ENCODE results near the gene GHRL. TPM values are rescaled to one million over a fixed set of nuclear protein-coding genes. Genes with fewer than 3 reads are reported as not detected.

The GHRL gene
- total RNA-seq, 3 donors from 2014 or later, result 0.51 to 0.63 (median 0.55) TPM

DNA sequence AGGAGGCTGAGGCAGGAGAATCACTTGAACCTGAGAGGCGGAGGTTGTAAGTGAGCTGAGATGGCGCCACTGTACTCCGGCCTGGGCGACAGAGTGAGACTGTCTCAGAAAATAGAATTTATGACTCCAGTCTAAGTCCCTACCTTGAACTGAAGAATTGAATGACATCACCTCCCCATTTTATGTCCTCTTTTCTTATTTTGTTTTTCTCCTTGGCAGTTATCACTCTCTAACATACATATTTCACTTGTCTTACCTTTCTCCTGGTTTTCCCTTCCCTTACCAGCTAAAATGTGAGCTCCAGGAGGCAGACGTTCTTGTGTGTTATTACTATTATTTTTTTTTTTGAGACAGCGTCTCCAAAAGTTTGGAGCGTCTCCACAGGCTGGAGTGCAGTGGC lies 36.9 kb downstream of the GHRL start:
- ATAC-seq (no peak), DNase-seq (no peak)
- Histone ChIP-seq H3K36me3 (ENCODE audit: low read depth) (no peaks in the 10 kb centered on the region), H3K9me3 (no peaks in the 10 kb centered on the region), H3K4me1 (ENCODE audit: low read depth) (peaks cover 8% of the 10 kb centered on the region), H3K4me3 (no peak overlapping the region)
- TF ChIP-seq, protein P1, sequence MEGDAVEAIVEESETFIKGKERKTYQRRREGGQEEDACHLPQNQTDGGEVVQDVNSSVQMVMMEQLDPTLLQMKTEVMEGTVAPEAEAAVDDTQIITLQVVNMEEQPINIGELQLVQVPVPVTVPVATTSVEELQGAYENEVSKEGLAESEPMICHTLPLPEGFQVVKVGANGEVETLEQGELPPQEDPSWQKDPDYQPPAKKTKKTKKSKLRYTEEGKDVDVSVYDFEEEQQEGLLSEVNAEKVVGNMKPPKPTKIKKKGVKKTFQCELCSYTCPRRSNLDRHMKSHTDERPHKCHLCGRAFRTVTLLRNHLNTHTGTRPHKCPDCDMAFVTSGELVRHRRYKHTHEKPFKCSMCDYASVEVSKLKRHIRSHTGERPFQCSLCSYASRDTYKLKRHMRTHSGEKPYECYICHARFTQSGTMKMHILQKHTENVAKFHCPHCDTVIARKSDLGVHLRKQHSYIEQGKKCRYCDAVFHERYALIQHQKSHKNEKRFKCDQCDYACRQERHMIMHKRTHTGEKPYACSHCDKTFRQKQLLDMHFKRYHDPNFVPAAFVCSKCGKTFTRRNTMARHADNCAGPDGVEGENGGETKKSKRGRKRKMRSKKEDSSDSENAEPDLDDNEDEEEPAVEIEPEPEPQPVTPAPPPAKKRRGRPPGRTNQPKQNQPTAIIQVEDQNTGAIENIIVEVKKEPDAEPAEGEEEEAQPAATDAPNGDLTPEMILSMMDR (IDR thresholded peaks at IDR 0.05), result no peak
- intact Hi-C loops (cut with DNase I, micrococcal nuclease), result no loop called here

DNA sequence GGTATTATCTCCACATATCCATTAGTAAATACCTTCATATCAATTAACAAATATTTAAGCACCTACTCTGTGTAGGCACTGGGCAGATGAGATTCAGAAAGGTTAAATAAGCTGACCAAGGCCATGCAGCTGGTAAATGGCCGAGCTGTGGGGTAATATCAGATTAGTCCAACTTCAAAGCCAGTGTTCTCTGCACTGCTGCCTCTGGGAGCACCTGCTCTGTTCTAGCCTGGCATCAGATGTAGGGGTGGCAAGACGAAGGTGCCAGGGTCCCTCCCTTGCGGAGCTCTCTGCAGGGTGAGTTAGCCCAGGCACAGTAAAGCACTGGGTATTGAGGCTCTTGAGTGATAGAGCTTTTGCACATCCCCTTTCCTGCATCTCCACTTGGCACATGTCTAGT lies 39.0 kb downstream of the GHRL start:
- DNase-seq (no peak), ATAC-seq (no peak)
- intact Hi-C loops (cut with DNase I, micrococcal nuclease), result no loop called here
- no peak overlapping the region for H3K4me3 ChIP-seq
- H3K36me3 ChIP-seq (ENCODE audit: low read depth), result no peaks in the 10 kb centered on the region
- TF ChIP-seq, protein P1 (IDR thresholded peaks at IDR 0.05), result no peak
- peaks cover 25% of the 10 kb centered on the region for H3K4me1 ChIP-seq (ENCODE audit: low read depth)
- no peaks in the 10 kb centered on the region for H3K9me3 ChIP-seq

DNA sequence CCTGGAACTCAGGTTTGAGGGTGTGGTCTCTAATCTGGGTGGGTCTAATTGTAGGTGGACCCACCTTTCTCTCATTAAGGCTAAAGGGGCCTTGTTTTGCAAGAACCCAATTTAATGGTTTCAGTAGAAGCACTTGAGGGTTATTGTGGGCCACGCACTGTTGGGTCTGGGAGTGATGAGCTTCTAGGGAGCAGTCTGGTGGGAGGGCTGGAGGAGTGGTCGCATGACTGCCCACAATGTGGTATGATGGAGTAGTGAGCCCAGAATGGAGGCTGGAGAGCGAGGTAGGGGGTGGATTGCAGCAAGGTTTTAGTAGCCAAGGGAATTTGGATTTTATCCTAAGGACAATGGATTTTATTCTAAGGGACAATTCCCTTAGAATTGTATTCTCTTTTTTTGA lies 41.7 kb downstream of the GHRL start:
- intact Hi-C loops (cut with DNase I, micrococcal nuclease), result no loop called here
- ATAC-seq, result no peak

DNA sequence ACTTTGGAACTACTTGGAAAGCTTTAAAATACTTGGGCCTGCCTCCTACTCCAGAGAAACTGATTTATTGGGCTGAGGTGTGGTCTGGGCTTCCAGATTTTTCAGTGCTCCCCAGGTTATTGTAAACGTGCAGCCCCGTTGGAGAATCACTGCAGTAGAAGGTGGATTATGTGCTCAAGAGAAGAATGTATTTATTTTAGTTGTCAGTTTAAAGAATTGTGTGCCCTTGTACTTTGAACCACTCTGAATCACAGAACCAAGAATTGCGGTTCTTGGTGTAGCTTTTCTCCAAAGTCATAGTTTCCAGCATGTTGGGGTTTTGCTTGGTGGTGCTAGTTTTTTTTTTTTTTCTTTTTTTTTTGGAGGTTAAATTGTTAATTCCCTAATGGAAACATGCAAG lies 42.9 kb downstream of the GHRL start:
- peaks cover 13% of the 10 kb centered on the region for H3K9me3 ChIP-seq
- DNase-seq (no peak), ATAC-seq (no peak)
- H3K4me1 ChIP-seq (ENCODE audit: low read depth), result peaks cover 25% of the 10 kb centered on the region
- intact Hi-C loops (cut with DNase I, micrococcal nuclease), result no loop called here
- TF ChIP-seq, protein P1 (IDR thresholded peaks at IDR 0.05), result no peak
- no peak overlapping the region for H3K4me3 ChIP-seq
- no peaks in the 10 kb centered on the region for H3K36me3 ChIP-seq (ENCODE audit: low read depth)

More for the DNA sequence above, 41.7 kb downstream of the GHRL start:
- Histone ChIP-seq H3K36me3 (ENCODE audit: low read depth) (no peaks in the 10 kb centered on the region), H3K9me3 (peaks cover 1% of the 10 kb centered on the region), H3K4me1 (ENCODE audit: low read depth) (peaks cover 31% of the 10 kb centered on the region), H3K4me3 (no peak overlapping the region)
- TF ChIP-seq, protein P1 (IDR thresholded peaks at IDR 0.05), result no peak
- no peak for DNase-seq

DNA sequence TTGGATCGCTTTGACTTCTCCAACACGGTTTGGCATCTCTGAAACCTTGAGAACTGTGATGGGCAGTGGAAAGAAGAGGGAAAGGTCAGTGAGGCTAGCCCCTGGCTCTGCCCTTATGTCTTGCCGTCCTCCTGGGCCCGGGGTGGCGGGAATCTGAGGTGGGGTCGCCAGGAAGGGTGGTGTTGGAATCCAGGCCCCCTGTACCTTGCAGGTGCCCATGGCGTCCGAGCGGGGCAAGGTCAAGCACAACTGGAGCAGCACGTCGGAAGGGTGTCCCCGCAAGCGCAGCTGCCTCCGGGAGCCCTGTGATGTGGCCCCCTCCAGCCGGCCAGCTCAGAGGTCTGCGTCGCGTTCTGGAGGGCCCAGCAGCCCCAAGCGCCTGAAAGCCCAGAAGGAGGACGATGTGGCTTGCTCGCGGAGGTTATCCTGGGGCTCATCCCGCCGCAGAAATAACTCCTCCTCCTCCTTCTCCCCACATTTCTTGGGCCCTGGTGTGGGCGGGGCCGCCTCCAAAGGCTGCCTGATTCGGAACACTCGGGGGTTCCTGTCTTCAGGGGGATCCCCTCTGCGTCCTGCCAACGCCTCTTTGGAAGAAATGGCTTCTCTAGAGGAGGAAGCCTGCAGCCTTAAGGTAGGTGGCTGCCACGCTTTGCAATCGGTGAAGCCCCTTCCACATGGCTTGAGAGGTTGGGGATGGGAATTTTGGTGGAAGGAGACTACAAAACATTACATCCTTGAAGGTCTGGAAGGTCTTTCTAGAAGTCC lies 43.6 kb downstream of the GHRL start:
- Histone ChIP-seq H3K4me1 (ENCODE audit: low read depth) (peaks cover 25% of the 10 kb centered on the region), H3K36me3 (ENCODE audit: low read depth) (no peaks in the 10 kb centered on the region), H3K4me3 (peak overlapping the region; percentile 85), H3K9me3 (peaks cover 17% of the 10 kb centered on the region)
- intact Hi-C loops (cut with DNase I, micrococcal nuclease), result no loop called here
- TF ChIP-seq, protein P1 (IDR thresholded peaks at IDR 0.05), result no peak
- peak; percentile 8 for ATAC-seq
- peak; percentile 50 to 74 (median 65) for DNase-seq
